ENCODE results near the gene CASP4.
"Not testable (repeated sequence)": the region's sequence is repeated elsewhere in the genome, so short reads cannot be mapped to it uniquely, and the experiment has no call there.

The CASP4 gene

DNA sequence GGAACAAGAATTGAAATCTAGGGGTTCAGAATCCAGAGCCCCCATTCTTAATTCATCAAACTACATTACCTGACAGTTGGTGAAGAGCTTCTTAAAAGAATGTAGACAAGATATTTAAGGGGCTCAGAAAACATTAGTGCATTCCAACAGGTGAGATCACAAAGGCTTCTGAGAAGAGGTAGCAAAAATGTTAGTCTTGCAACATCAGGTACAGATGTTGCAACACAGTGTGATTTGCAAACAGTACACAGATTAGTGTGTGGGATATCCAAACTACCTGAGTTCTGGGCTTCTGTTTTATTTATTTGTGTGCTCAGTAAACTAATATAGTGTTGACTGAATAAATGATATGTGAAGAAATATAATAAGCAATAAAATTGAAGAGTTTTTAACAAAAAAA, 11.8 kb downstream of the CASP4 start:
- Histone ChIP-seq H3K27me3 (ENCODE audit: control insufficient read depth, insufficient read depth, low read length) (no peaks in the 10 kb centered on the region), H3K4me1 (ENCODE audit: control insufficient read depth, low read depth, low read length) (no peaks in the 10 kb centered on the region), H3K9me3 (ENCODE audit: control insufficient read depth, low read depth, low read length) (no peaks in the 10 kb centered on the region), H3K4me3 (ENCODE audit: low read length) (no peak overlapping the region), H3K9ac (ENCODE audit: low read length) (no peak overlapping the region), H3K36me3 (ENCODE audit: control insufficient read depth, low read depth, low read length) (no peaks in the 10 kb centered on the region), H3K27ac (ENCODE audit: low read length) (no peak overlapping the region)

DNA sequence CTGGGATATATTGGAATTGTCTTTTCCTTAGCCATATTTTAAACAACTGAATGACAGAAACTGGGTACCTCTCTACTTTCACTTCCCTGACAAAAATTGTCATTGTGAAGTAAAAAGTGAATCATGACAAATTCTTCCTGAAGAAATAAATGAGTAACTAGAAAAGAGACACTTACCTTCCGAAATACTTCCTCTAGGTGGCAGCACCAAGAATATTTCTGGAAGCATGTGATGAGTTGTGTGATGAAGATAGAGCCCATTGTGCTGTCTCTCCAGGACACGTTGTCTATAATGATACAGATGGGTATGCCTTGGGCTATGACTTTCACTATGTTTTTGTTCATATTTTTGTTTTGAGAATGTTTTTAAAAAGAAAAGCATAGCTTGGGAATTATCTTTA, 21.5 kb downstream of the CASP4 start:
- Histone ChIP-seq H3K9ac (ENCODE audit: low read length) (no peak overlapping the region), H3K27ac (ENCODE audit: low read length) (no peak overlapping the region), H3K36me3 (ENCODE audit: control insufficient read depth, low read depth, low read length) (no peaks in the 10 kb centered on the region), H3K27me3 (ENCODE audit: control insufficient read depth, insufficient read depth, low read length) (no peaks in the 10 kb centered on the region), H3K4me1 (ENCODE audit: control insufficient read depth, low read depth, low read length) (no peaks in the 10 kb centered on the region), H3K9me3 (ENCODE audit: control insufficient read depth, low read depth, low read length) (no peaks in the 10 kb centered on the region), H3K4me3 (ENCODE audit: low read length) (no peak overlapping the region)

DNA sequence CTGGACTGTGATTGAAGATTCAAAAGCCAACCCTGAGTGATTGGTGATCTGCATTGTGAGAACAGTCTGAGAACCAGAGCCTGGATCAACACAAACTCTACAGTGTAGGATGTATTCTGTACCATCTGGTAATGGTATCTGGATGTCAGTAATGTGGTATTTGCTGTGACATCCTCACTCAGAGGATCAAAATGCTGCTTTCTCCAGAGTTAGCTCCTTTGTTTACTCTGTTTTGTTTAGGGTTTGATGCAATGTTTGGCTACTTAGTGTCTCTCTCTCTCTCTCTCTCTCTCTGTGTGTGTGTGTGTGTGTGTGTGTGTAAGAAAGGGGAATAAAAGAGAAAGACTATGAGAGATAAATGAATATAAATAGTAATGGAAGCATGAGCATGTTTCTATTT, 24.3 kb downstream of the CASP4 start:
- H3K36me3 ChIP-seq (ENCODE audit: control insufficient read depth, low read depth, low read length) = no peaks in the 10 kb centered on the region
- no peak overlapping the region for H3K9ac ChIP-seq (ENCODE audit: low read length)
- H3K9me3 ChIP-seq (ENCODE audit: control insufficient read depth, low read depth, low read length) = no peaks in the 10 kb centered on the region
- H3K4me3 ChIP-seq (ENCODE audit: low read length) = no peak overlapping the region
- no peaks in the 10 kb centered on the region for H3K4me1 ChIP-seq (ENCODE audit: control insufficient read depth, low read depth, low read length)
- no peak overlapping the region for H3K27ac ChIP-seq (ENCODE audit: low read length)
- H3K27me3 ChIP-seq (ENCODE audit: control insufficient read depth, insufficient read depth, low read length) = no peaks in the 10 kb centered on the region

DNA sequence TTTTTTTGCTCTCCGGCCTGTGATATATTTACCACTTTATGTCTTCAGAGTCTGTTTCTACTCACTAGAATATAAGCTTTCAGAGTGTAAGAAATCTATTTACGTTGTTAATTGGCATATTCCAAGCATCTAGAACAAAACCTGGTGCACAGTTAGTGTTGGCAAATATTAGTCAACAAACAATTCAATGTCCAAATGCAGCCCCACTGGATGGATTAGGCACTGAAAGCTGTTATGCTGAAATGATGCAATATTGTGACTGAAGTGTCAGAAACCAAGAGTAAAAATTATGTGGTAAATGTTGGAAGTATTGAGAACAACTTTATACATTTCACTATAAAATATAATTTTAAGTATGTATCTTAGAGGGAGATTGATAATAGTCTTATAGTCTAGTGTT, 24.8 kb downstream of the CASP4 start:
- Histone ChIP-seq H3K9me3 (ENCODE audit: control insufficient read depth, low read depth, low read length) (no peaks in the 10 kb centered on the region), H3K27ac (ENCODE audit: low read length) (no peak overlapping the region), H3K9ac (ENCODE audit: low read length) (no peak overlapping the region), H3K36me3 (ENCODE audit: control insufficient read depth, low read depth, low read length) (no peaks in the 10 kb centered on the region), H3K27me3 (ENCODE audit: control insufficient read depth, insufficient read depth, low read length) (no peaks in the 10 kb centered on the region), H3K4me1 (ENCODE audit: control insufficient read depth, low read depth, low read length) (no peaks in the 10 kb centered on the region), H3K4me3 (ENCODE audit: low read length) (no peak overlapping the region)

DNA sequence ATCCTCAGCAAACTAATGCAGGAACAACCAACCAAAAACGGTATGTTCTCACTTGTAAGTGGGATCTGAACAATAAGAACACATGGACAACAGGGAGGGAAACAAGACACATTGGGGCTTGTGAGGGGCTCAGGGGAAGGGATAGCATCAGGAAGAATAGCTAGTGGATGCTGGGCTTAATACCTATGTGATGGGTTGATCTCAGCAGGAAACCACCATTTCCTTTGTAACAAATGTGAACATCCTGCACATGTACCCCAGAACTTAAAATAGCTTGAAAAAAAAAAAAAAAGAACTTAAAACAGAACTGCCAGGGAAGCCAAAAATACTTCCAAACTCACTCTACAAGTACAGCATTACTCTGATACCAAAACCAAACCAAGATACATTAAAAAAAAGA, 33.8 kb downstream of the CASP4 start:
- Histone ChIP-seq H3K36me3 (ENCODE audit: control insufficient read depth, low read depth, low read length) (no peaks in the 10 kb centered on the region), H3K4me1 (ENCODE audit: control insufficient read depth, low read depth, low read length) (no peaks in the 10 kb centered on the region), H3K27me3 (ENCODE audit: control insufficient read depth, insufficient read depth, low read length) (no peaks in the 10 kb centered on the region), H3K27ac (ENCODE audit: low read length) (no peak overlapping the region), H3K4me3 (ENCODE audit: low read length) (no peak overlapping the region), H3K9ac (ENCODE audit: low read length) (no peak overlapping the region), H3K9me3 (ENCODE audit: control insufficient read depth, low read depth, low read length) (no peaks in the 10 kb centered on the region)

DNA sequence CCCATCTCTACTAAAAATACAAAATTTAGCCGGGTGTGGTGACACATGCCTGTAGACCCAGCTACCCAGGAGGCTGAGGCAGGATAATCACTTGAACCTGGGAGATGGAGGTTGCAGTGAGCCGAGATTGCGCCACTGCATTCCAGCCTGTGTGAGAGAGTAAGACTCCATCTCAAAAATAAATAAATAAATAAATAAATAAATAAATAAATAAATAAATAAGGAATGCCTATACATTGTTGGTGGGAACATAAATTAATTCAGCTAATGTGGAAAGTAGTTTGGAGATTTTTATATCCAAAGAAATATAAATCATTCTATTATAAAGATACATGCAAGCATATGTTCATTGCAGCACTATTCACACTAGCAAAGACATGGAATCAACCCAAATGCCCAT, 34.3 kb downstream of the CASP4 start:
- not testable (repeated sequence) for H3K27me3 ChIP-seq (ENCODE audit: control insufficient read depth, insufficient read depth, low read length); H3K27ac ChIP-seq (ENCODE audit: low read length); H3K4me1 ChIP-seq (ENCODE audit: control insufficient read depth, low read depth, low read length); H3K9me3 ChIP-seq (ENCODE audit: control insufficient read depth, low read depth, low read length); H3K4me3 ChIP-seq (ENCODE audit: low read length); H3K9ac ChIP-seq (ENCODE audit: low read length); H3K36me3 ChIP-seq (ENCODE audit: control insufficient read depth, low read depth, low read length)

DNA sequence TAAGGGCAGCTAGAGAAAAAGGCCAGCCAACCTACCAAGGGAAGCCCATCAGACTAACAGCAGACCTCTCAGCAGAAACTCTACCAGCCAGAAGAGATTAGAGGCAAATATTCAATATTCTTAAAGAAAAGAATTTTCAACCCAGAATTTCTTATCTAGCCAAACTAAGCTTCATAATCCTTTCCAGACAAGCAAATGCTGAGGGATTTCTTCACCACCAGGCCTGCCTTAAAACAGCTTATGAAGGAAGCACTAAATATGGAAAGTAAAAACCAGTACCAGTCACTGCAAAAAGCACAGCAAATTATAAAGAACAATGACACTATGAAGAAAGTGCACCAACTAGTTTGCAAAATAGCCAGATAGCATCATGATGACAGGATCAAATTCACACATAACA, 39.6 kb downstream of the CASP4 start:
- no peak overlapping the region for H3K9ac ChIP-seq (ENCODE audit: low read length)
- no peaks in the 10 kb centered on the region for H3K9me3 ChIP-seq (ENCODE audit: control insufficient read depth, low read depth, low read length)
- H3K27ac ChIP-seq (ENCODE audit: low read length) = no peak overlapping the region
- no peaks in the 10 kb centered on the region for H3K27me3 ChIP-seq (ENCODE audit: control insufficient read depth, insufficient read depth, low read length)
- H3K36me3 ChIP-seq (ENCODE audit: control insufficient read depth, low read depth, low read length) = no peaks in the 10 kb centered on the region
- H3K4me3 ChIP-seq (ENCODE audit: low read length) = no peak overlapping the region
- H3K4me1 ChIP-seq (ENCODE audit: control insufficient read depth, low read depth, low read length) = no peaks in the 10 kb centered on the region

DNA sequence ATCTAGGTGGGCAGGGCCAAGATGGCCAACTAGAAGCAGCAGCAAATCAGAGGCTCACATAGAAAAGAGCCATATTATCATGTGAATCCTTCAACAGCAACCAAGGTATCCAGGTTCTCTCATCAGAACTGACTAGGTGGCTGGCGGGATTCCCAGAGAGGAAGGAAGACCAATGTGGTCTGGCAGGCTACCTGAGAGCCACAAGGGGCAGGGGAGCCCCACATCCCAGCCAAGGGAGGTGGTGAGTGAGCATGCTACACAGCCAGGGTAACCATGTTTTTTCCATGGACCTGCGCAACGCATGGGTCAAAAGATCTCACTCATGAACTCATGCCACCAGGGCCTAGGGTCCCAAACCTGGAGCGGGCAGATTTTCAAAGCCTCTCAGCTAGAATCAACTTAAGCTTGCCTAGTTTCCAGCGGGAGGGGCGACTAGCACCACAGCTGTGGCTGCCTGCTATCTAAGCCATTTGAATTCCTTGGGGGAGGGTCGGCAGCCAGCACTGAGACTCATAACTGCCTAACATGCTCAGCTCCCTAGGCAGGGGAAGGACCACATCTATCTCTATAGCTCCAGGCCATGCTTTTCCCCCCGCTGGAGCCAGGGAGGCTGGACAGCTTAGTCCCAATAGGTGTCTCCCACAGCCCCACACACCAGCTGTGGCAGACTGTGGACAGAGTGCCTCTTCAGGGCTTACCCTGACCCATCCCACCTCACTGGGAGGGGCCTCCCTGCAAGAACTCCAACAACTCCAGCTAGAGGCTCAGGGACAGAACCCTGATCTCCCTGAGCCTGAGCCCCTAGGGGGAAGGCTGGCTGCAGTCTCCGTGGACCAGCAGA, 41.4 kb downstream of the CASP4 start:
- Histone ChIP-seq H3K9me3 (ENCODE audit: control insufficient read depth, low read depth, low read length) (no peaks in the 10 kb centered on the region), H3K27ac (ENCODE audit: low read length) (no peak overlapping the region), H3K36me3 (ENCODE audit: control insufficient read depth, low read depth, low read length) (no peaks in the 10 kb centered on the region), H3K9ac (ENCODE audit: low read length) (no peak overlapping the region), H3K4me1 (ENCODE audit: control insufficient read depth, low read depth, low read length) (no peaks in the 10 kb centered on the region), H3K27me3 (ENCODE audit: control insufficient read depth, insufficient read depth, low read length) (no peaks in the 10 kb centered on the region), H3K4me3 (ENCODE audit: low read length) (no peak overlapping the region)

DNA sequence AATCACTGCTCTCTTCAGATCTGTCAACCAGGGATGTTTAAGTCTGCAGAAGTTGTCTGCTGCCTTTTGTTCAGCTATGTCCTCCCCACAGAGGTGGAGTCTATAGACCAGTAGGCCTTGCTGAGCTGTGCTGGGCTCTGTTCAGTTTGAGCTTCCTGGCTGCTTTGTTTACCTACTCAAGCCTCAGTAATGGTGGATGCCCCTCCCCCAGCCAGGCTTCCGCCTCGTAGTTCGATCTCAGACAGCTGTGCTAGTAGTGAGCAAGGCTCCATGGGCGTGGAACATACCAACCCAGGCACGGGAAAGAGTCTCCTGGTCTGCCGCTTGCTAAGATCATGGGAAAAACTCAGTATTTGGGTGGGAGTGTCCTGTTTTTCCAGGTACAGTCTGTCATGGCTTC, 42.5 kb downstream of the CASP4 start:
- H3K9me3 ChIP-seq (ENCODE audit: control insufficient read depth, low read depth, low read length) = no peaks in the 10 kb centered on the region

DNA sequence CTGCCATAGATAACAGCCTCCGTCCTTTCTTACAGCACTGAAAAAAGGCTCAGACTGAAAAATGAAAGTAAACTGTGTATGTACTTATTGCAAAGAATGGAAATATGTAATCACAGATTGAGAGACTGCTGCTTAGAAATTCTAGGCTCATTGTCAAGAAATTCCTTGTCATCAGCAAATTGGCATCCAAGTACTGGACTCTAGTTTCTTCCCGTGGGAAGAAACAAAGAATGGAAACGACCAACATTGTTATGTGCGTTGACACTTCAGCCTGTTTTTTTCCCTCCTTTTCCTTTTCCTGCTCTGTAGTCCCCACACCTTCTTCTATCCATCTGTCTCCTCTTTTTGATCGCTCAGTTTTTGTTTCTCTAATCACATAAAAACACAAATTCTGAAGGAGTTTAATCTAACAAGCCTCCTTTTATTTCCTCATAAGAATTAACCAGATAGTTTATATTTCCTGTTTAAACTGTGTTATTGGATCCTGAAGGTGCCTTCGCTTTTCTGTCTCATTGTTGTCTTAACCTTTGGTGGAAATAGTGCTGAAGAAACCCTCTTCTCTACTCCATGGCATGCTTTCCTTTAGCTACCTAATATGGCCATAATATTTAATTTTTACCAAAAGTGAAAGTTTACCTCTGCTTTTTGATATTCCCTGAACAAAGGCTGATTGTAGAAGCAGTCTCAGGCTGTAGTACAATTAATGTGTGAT, 50.1 kb downstream of the CASP4 start:
- Histone ChIP-seq H3K9ac (ENCODE audit: low read length) (no peak overlapping the region), H3K4me1 (ENCODE audit: control insufficient read depth, low read depth, low read length) (no peaks in the 10 kb centered on the region), H3K36me3 (ENCODE audit: control insufficient read depth, low read depth, low read length) (no peaks in the 10 kb centered on the region), H3K4me3 (ENCODE audit: low read length) (no peak overlapping the region), H3K27ac (ENCODE audit: low read length) (no peak overlapping the region), H3K9me3 (ENCODE audit: control insufficient read depth, low read depth, low read length) (no peaks in the 10 kb centered on the region), H3K27me3 (ENCODE audit: control insufficient read depth, insufficient read depth, low read length) (no peaks in the 10 kb centered on the region)

More for the DNA sequence above, 42.5 kb downstream of the CASP4 start:
- H3K27me3 ChIP-seq (ENCODE audit: control insufficient read depth, insufficient read depth, low read length) = no peaks in the 10 kb centered on the region
- no peak overlapping the region for H3K4me3 ChIP-seq (ENCODE audit: low read length)
- no peak overlapping the region for H3K9ac ChIP-seq (ENCODE audit: low read length)
- H3K4me1 ChIP-seq (ENCODE audit: control insufficient read depth, low read depth, low read length) = no peaks in the 10 kb centered on the region
- H3K27ac ChIP-seq (ENCODE audit: low read length) = no peak overlapping the region
- H3K36me3 ChIP-seq (ENCODE audit: control insufficient read depth, low read depth, low read length) = no peaks in the 10 kb centered on the region

DNA sequence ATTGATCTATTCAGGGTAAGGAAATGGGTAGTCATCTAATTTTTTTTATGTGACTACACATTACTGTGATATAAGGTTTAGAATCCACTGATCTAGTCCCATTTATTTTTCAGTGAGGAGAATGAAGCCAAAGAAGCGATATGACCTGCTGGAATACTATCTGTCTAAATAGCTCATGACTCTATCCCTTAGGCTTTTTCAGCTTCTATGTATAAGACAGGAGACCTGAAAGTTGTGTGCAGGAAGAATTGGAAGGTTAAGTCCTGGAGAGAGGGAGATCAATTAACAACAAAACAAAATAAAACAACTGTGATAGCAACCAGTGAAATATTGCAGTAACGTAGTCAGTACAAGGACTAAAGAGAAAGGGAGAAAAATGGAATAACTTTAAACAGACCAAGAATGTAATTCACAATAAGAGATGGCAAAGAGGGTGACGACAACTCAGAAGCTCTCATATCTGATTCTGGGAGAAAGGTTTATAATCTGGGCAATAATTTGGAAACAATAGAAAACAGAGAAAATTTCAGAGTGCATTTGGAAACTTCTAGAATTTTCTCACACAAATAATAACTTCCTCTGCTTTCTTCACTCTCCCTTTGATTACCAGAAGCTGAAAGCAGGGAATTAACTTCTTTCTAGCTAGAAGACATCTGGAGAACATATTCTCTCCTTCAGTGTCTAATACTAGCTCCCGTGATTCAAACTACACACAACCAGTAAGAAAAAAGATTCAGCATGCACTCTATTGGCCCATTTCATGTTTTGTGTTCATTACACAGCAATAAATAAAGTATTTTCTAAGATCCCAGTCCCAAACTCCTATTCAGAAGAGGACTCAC, 50.9 kb downstream of the CASP4 start:
- Histone ChIP-seq H3K9ac (ENCODE audit: low read length) (no peak overlapping the region), H3K4me3 (ENCODE audit: low read length) (no peak overlapping the region), H3K4me1 (ENCODE audit: control insufficient read depth, low read depth, low read length) (no peaks in the 10 kb centered on the region), H3K9me3 (ENCODE audit: control insufficient read depth, low read depth, low read length) (no peaks in the 10 kb centered on the region), H3K36me3 (ENCODE audit: control insufficient read depth, low read depth, low read length) (no peaks in the 10 kb centered on the region), H3K27me3 (ENCODE audit: control insufficient read depth, insufficient read depth, low read length) (no peaks in the 10 kb centered on the region), H3K27ac (ENCODE audit: low read length) (no peak overlapping the region)

All from iPS-18a (cell line).